HL-60 (cell line): Measurements from ENCODE around the gene ISG15.
A peak's percentile ranks its signal among the peaks of the same experiment; 100 is the strongest.

Source experiments
- DNase-seq, 2 experiments: peaks; one replicate each; pipeline ENCODE4 v3.0.0-alpha.2; 2010 to 2020; ENCODE audit warnings: low read depth in 1 of 2, low spot score in 1 of 2
- H3K27ac ChIP-seq: fragments of 250-450 bp; sonication (Bioruptor Pico); replicated peaks from 2 replicates; pipeline ENCODE4 v1.5.1; 2020; ENCODE audit warnings: mild to moderate bottlenecking, moderate library complexity
- H3K27me3 ChIP-seq: fragments of 250-450 bp; sonication (Bioruptor Pico); 2 replicates; pipeline ENCODE4 v1.5.1; 2021; ENCODE audit warnings: mild to moderate bottlenecking, moderate library complexity; ENCODE audit not compliant: insufficient read depth, poor library complexity, severe bottlenecking
- H3K4me3 ChIP-seq: replicated peaks from 2 replicates; pipeline ENCODE4 v1.5.1; 2011; ENCODE audit warnings: mild to moderate bottlenecking, control low read depth, low read length; ENCODE audit not compliant: insufficient read depth
- CTCF ChIP-seq: IDR thresholded peaks from one replicate; pipeline ENCODE4 v1.5.1; 2011; ENCODE audit warnings: low read length, control low read depth, inconsistent platforms; ENCODE audit not compliant: insufficient read depth
- GABPA ChIP-seq: IDR thresholded peaks from 2 replicates; pipeline ENCODE4 v1.6.1; 2012; ENCODE audit warnings: low read depth
- POLR2AphosphoS5 ChIP-seq: IDR thresholded peaks from 2 replicates; pipeline ENCODE4 v1.6.1; 2012; ENCODE audit warnings: low read depth
- REST ChIP-seq: IDR thresholded peaks from 2 replicates; pipeline ENCODE4 v1.6.1; 2012; ENCODE audit warnings: low read depth; ENCODE audit not compliant: insufficient replicate concordance
- SPI1 ChIP-seq: IDR thresholded peaks from 2 replicates; pipeline ENCODE4 v1.6.1; 2012; ENCODE audit warnings: low read depth, mild to moderate bottlenecking, borderline replicate concordance

Gene ISG15

DNA sequence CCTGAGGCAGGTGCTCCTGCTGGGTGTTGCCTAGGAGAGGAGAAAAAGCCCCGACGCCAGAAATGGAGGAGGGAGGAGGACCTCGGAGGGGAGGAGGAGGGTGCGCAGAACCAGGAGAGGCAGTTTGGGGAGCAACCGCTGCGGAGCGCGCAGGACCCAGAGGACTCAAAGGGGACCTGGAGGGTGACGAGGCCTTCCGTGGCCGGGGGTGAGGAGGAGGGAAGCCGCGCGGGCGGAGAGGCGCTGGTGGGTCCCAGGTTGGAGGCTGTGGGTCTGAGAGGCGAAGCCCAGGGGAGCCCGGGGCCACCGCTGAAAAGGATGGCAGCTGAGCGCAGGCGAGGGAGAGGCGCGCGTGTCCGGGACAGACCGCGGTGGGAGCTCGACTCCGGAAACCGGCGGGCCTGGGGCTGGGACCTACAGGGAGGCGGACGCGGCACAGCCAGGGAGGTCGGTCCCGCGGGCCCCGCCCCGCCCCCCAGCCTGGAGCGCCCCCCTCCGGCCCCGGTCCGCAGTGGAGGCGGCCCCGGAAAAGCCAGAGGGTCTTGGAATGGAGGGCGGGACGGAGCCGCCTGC lies 45.7 kb downstream of the ISG15 start:
- DNase-seq, result no peak
- TF ChIP-seq REST (no peak), CTCF (no peak), POLR2AphosphoS5 (no peak), SPI1 (no peak), GABPA (no peak)
- Histone ChIP-seq H3K4me3 (peak overlapping the region; percentile 45), H3K27me3 (peaks cover 33% of the 10 kb centered on the region), H3K27ac (no peak overlapping the region)

GRCh38 chr1:1059494-1060280 lies 46.4 kb downstream of the ISG15 start:
- peak; percentile 54 to 84 for DNase-seq
- Histone ChIP-seq H3K27ac (no peak overlapping the region), H3K4me3 (peak overlapping the region; percentile 45), H3K27me3 (peaks cover 33% of the 10 kb centered on the region)
- TF ChIP-seq GABPA, result no peak
- TF ChIP-seq CTCF, result no peak
- TF ChIP-seq POLR2AphosphoS5, result no peak
- no peak for TF ChIP-seq REST

DNA sequence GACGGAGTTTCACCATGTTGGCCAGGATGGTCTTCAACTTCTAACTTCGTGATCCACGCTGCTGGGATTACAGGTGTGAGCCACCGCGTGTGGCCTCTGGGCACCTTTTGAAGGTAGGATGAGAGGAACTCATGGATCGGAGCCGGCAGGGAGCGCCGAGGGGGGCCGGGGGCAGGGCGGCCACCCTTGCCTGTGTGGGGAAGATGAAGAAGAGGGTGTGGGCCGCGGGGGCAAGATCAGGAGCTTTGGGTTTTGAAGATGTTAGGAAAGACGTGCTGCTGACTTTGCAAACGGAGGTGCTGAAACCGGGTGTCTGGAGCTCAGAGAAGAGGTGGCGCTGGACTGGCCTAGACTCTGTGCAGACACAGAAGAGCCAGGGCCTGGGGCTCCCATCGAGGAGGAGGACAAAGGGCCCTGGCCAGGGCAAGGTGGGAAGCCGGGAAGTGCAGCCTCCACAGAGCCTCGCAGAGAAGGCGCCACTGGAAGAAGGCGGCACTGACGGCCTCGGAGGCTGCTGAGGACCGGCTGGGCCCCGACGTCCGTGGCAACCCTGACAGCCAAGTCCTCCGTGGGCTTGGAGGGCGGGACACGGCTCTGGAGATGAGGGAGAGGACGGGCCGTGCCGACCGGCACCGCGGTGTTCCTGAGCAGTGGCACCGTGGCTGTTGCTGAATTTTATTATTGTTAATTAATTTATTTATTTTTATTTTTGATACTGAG lies 47.1 kb downstream of the ISG15 start:
- no peak overlapping the region for H3K4me3 ChIP-seq
- no peak for TF ChIP-seq POLR2AphosphoS5
- TF ChIP-seq CTCF, result no peak
- TF ChIP-seq REST, result no peak
- TF ChIP-seq SPI1, result no peak
- no peak for TF ChIP-seq GABPA
- DNase-seq, result no peak

More for the DNA sequence above, 47.1 kb downstream of the ISG15 start:
- Histone ChIP-seq H3K27me3 (peaks cover 35% of the 10 kb centered on the region), H3K27ac (no peak overlapping the region)
